Esophagus squamous epithelium (tissue), 5 donors: ENCODE results near the gene KCNK7. TPM values are rescaled to one million over a fixed set of nuclear protein-coding genes. Genes with fewer than 3 reads are reported as not detected.
A peak's percentile ranks its signal among the peaks of the same experiment; 100 is the strongest.

ENCODE experiments used
- DNase-seq: peaks from one replicate; lab custom pipeline; 2025; lab: John Stamatoyannopoulos, UW
- H3K27ac ChIP-seq, 4 donors: fragments of 200-600 bp; sonication (generic); one replicate each; pipeline ENCODE4 v1.5.1; 2016 to 2019; ENCODE audit warnings: mild to moderate bottlenecking in 1 of 4
- H3K27me3 ChIP-seq, 4 donors: fragments of 200-600 bp; sonication (generic); 1 replicate in 3 of 4; 2 replicates in 1 of 4; pipeline versions ENCODE4 v1.5.1 to v1.6.0; 2017 to 2021; ENCODE audit warnings: antibody characterized with exemption in 1 of 4
- H3K36me3 ChIP-seq, 3 donors: fragments of 200-600 bp; sonication (generic); one replicate each; pipeline ENCODE4 v1.5.1; 2016 to 2019
- H3K4me1 ChIP-seq, 3 donors: fragments of 200-600 bp; sonication (generic); one replicate each; pipeline ENCODE4 v1.5.1; 2017 to 2019
- H3K4me3 ChIP-seq, 4 donors: fragments of 200-600 bp; sonication (generic); 1 replicate in 3 of 4; 2 replicates in 1 of 4; pipeline ENCODE4 v1.5.1; 2016 to 2019; ENCODE audit warnings: mild to moderate bottlenecking in 2 of 4, moderate library complexity in 1 of 4
- H3K9me3 ChIP-seq, 3 donors: fragments of 200-600 bp; sonication (generic); one replicate each; pipeline ENCODE4 v1.5.1; 2016 to 2019
- CTCF ChIP-seq, 6 experiments: fragments of 450-650 bp in 4 of 6; fragments of 200-600 bp in 2 of 6; sonication (generic) in 2 of 6; IDR thresholded peaks; one replicate each; pipeline ENCODE4 v1.5.1; 2016 to 2019; ENCODE audit warnings: antibody characterized with exemption in 6 of 6, mild to moderate bottlenecking in 4 of 6, moderate library complexity in 4 of 6
- POLR2A ChIP-seq, 4 donors: fragments of 450-650 bp; IDR thresholded peaks; one replicate each; pipeline ENCODE4 v1.6.1; 2017; ENCODE audit warnings: antibody characterized with exemption in 4 of 4, mild to moderate bottlenecking in 4 of 4, moderate library complexity in 3 of 4
- WGBS, 2 donors: methylation state at CpG; one replicate each; pipeline ENCODE4 v1.1.5; 2018; 5-methylcytosine and 5-hydroxymethylcytosine counted together
- intact Hi-C: fragments of 100-400 bp; cut with DNase I; formaldehyde crosslinking; loops from one replicate; pipeline ENCODE4 v1.15.0; 2022
- total RNA-seq, 4 donors: library from RNA; depleted of rRNA; stranded (reverse); fragments of >200 nt; gene quantifications; one replicate each; pipeline ENCODE4 v1.1.0, GENCODE V29; 2016
- donor health status: DM: yes; HTN: yes; CAD: no.

KCNK7 gene
- total RNA-seq, 4 donors from 2014 or later, result 5.5 to 22.5 (median 15.2) TPM

- WGBS, 2 donors, result 63 to 65% methylated on average over 6 to 7 of the region's 26 CpGs
- intact Hi-C loops, result no loop called here
- TF ChIP-seq CTCF (IDR thresholded peaks at IDR 0.05), result peak; percentile 39 to 66 (median 59)
- no peak for TF ChIP-seq POLR2A (IDR thresholded peaks at IDR 0.05)
- Histone ChIP-seq H3K36me3 (peaks cover 14 to 66% (median 18%) of the 10 kb centered on the region in 3 donors), H3K27ac (peak overlapping the region; percentile 7 to 84 (median 60)), H3K4me1 (peaks cover 25 to 67% (median 38%) of the 10 kb centered on the region in 3 donors), H3K27me3 (no peaks in the 10 kb centered on the region), H3K9me3 (no peaks in the 10 kb centered on the region), H3K4me3 (no peak overlapping the region)
- no peak for DNase-seq
Measured at GRCh38 chr11:65593518-65594414, 1.8 kb downstream of the KCNK7 start.

- no peak for TF ChIP-seq CTCF (IDR thresholded peaks at IDR 0.05)
- TF ChIP-seq POLR2A (IDR thresholded peaks at IDR 0.05), result no peak
- Histone ChIP-seq H3K27ac (peak overlapping the region; percentile 66 to 84 (median 77)), H3K4me1 (peaks cover 32 to 75% (median 46%) of the 10 kb centered on the region in 3 donors), H3K4me3 (peak overlapping the region in 3 of 4 donors; percentile 33 to 46 (median 35)), H3K36me3 (peaks cover 6 to 58% (median 10%) of the 10 kb centered on the region in 3 donors), H3K27me3 (no peaks in the 10 kb centered on the region), H3K9me3 (no peaks in the 10 kb centered on the region)
- intact Hi-C loops, result no loop called here
- DNase-seq, result no peak
- WGBS, 2 donors, result 31 to 72% methylated on average over 9 to 12 of the region's 22 CpGs
Measured at GRCh38 chr11:65592858-65593517, 2.6 kb downstream of the KCNK7 start.

- Histone ChIP-seq H3K36me3 (peaks cover 0 to 50% (median 5%) of the 10 kb centered on the region in 3 donors), H3K27ac (peak overlapping the region; percentile 66 to 84 (median 77)), H3K27me3 (no peaks in the 10 kb centered on the region), H3K4me1 (peaks cover 36 to 83% (median 54%) of the 10 kb centered on the region in 3 donors), H3K9me3 (no peaks in the 10 kb centered on the region), H3K4me3 (peak overlapping the region in 3 of 4 donors; percentile 33 to 46 (median 35))
- WGBS, 2 donors, result 20 to 44% methylated on average over 2 to 12 of the region's 106 CpGs
- DNase-seq, result no peak
- TF ChIP-seq POLR2A (IDR thresholded peaks at IDR 0.05) (no peak), CTCF (IDR thresholded peaks at IDR 0.05) (peak in 3 of 6 experiments; percentile 33 to 47 (median 33))
- intact Hi-C loops, result no loop called here
Measured at GRCh38 chr11:65591939-65592857, 3.4 kb downstream of the KCNK7 start.

- H3K4me3 ChIP-seq, result no peak overlapping the region
- peaks cover 45 to 92% (median 58%) of the 10 kb centered on the region in 3 donors for H3K4me1 ChIP-seq
- H3K9me3 ChIP-seq, result no peaks in the 10 kb centered on the region
- no peaks in the 10 kb centered on the region for H3K27me3 ChIP-seq
- DNase-seq, result no peak
- TF ChIP-seq CTCF (IDR thresholded peaks at IDR 0.05), result no peak
- no peak for TF ChIP-seq POLR2A (IDR thresholded peaks at IDR 0.05)
- intact Hi-C loops, result no loop called here
- H3K27ac ChIP-seq, result peak overlapping the region in 2 of 4 donors; percentile 15 to 87
- WGBS, 2 donors, result 53 to 54% methylated on average over 4 to 5 of the region's 8 CpGs
- peaks cover 5 to 64% (median 8%) of the 10 kb centered on the region in 3 donors for H3K36me3 ChIP-seq
Measured at GRCh38 chr11:65590240-65590738, 5.3 kb downstream of the KCNK7 start.
